Pons (tissue), 1 donor: ENCODE results near the gene AAK1.
"Not testable (repeated sequence)": the region's sequence is repeated elsewhere in the genome, so short reads cannot be mapped to it uniquely, and the experiment has no call there.

Experiments used
- DNase-seq: peaks from one replicate; pipeline ENCODE4 v3.0.0-alpha.2; 2016; ENCODE audit warnings: low spot score

Gene AAK1

DNA sequence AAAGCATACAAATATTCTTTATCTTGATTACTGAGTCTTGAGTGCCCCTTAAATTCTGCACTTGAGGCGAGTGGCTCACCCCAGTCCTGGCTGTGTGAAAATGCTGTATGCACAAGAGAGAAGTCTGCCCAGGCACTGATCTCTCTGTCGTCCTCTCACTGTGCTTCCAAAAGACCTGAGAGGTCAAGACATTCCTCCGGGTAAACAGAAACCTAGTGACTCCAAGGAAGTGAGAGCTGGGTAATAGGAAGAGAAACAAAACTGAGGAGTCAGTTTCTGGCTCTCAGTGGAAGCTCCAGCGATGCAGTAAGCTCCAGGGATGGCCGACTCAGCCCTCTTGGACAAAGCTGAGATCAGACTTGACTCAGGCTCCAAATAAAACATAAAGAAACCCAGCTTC lies 70.9 kb downstream of the AAK1 start:
- DNase-seq, result no peak

DNA sequence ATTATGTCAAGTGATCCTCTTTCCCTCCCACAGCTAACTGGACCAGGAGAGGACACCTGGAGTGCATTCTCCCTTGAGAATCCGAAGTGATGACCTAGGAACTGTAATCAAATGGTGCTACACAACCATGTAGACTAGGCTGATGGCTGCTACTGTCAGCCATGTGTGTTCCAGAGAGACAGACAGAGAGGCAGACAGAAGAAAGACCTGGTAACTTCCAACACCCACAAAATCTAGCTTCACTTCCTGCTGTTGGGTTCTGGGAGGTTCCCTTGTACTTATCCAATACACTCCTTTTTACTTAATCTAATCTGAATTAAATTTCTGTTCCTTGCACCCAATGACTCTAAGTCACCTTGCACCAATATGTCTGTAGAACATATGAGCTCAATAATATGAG lies 72.3 kb downstream of the AAK1 start:
- DNase-seq, result no peak

GRCh38 chr2:69570474-69570873 lies 73.1 kb downstream of the AAK1 start:
- DNase-seq, result no peak

GRCh38 chr2:69567909-69568300 lies 75.6 kb downstream of the AAK1 start:
- no peak for DNase-seq

GRCh38 chr2:69567157-69567908 lies 76.2 kb downstream of the AAK1 start:
- DNase-seq, result no peak

DNA sequence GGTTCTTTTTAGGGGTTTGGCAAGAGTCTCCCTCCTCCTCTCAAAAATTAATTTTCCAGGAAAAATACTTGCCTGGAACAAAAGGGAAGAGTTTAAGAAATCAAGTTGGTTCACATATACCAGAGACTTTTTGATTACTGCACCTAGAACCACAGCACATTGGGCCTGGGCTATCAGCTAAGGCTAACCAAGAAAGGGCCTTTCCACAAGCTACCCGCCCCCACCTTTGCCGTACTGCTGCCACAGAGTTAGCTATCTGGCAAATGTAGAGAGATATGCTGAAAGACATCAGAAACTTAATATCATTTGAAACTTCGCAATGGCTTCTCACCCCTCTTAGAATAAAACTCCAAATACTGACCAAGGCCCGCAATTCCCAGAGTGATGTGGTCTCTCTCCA lies 76.9 kb downstream of the AAK1 start:
- no peak for DNase-seq

DNA sequence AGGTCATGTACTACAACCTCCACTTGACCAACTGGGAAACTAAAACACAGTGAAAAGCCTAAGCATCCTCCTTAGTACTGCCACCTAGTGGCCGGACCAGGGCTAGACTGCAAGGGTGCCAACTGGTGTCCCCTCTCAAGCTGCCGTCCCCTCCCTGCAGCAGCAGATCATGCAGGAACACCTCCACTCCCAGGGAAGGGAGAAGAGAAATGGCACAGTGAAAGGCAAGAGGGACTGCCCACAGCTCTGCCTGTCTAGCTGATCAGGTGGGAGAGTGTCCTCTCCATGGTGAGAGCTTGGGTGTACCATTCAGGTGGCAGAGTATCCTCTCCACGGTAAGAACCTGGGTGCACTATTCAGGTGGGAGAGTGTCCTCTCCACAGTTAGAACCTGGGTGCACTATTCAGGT lies 78.1 kb downstream of the AAK1 start:
- peak; percentile 53 for DNase-seq

DNA sequence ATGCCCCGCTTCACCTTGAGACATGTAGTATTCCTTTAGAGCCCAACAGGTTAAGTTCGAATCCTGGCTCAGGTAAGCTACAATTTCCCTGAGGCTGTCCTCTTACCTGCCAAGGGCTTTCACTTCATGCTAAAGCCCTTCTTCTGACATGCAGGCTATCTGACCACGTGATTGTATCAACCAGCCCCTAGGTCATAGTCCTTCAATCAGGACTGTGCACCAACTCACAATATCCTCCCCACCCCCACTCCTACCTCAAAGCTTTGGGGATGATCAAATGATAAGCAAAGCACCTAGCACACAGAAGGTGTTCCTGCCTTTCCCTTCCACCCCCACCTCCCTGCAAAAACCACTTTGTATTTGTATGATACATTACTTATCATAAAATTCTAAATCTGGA lies 78.9 kb downstream of the AAK1 start:
- no peak for DNase-seq

DNA sequence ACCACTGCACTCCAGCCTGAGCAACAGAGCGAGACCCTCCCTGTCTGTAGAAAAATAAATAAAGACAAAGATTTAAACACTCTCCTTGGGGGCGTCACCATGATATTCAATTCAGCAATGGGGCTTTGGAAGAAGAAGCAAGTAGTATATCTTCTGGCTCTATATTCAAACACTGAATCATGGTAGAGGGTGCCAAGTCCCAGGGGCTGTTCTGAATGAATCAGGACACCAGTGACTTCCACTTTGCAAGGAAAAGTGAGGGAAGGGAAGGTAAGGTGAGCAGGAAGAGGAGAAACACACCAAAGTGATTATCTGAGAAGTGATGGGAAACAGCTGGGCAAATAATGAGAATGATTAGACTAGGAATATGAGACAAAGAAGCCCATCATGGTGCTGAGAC lies 80.5 kb downstream of the AAK1 start:
- no peak for DNase-seq

DNA sequence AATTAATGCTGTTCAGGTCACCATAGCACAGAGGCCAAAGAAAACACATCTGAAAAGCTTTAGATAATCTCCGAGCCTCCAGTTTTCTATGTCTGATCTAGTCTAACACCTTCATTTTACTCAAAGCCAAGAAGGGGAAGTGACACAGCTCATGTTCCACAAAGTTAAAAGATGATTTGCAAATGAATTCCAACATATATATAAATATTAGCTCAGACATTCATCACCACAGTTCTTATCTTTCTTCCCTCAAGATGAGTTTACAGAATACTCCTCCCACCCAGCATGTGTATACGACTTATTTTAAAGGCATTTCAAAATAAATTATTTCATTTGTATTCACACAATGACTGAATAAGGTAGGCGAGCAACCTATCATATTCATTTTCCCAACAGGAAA lies 82.4 kb downstream of the AAK1 start:
- DNase-seq, result no peak

- DNase-seq, result no peak
Observed at GRCh38 chr2:69560147-69560482, 83.4 kb downstream of the AAK1 start.

GRCh38 chr2:69559442-69560146 lies 83.9 kb downstream of the AAK1 start:
- DNase-seq, result peak; percentile 82

DNA sequence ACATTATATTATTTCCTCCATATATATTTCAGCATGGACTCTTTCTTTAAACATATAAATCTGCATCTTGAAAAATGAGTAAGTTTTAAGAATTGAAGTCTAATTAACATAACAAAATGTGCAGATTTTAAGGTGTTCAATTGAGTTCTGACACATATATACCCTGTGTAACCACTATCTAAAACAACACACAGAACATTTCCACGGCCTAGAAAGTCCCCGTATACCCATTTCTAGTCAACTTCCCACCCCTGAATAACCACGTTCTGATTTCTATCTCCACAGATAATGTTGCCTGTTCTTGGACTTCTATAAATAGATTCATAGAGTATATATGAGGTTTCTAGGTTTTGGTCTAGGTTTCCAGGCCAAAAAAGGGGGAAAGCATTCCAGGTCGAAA lies 87.5 kb downstream of the AAK1 start:
- DNase-seq, result no peak

GRCh38 chr2:69554981-69555380 lies 88.6 kb downstream of the AAK1 start:
- peak; percentile 80 for DNase-seq

- no peak for DNase-seq
Observed at GRCh38 chr2:69554568-69554967, 89.0 kb downstream of the AAK1 start.

- DNase-seq, result no peak
Observed at GRCh38 chr2:69553991-69554390, 89.5 kb downstream of the AAK1 start.

DNA sequence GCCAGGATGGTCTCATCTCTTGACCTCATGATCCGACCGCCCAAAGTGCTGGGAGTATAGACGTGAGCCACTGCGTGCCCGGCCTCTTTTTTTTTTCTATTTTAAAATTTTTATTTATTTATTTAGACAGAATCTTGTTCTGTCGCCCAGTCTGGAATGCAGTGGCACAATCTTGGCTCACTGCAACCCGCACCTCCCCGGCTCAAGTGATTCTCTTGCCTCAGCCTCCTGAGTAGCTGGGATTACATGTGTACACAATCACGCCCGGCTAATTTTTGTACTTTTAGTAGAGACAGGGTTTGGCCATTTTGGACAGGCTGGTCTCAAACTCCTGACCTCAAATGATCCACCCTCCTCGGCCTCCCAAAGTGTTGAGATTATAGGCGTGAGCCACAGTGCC lies 93.0 kb downstream of the AAK1 start:
- DNase-seq, result not testable (repeated sequence)

- no peak for DNase-seq
Observed at GRCh38 chr2:69549421-69549820, 94.1 kb downstream of the AAK1 start.

DNA sequence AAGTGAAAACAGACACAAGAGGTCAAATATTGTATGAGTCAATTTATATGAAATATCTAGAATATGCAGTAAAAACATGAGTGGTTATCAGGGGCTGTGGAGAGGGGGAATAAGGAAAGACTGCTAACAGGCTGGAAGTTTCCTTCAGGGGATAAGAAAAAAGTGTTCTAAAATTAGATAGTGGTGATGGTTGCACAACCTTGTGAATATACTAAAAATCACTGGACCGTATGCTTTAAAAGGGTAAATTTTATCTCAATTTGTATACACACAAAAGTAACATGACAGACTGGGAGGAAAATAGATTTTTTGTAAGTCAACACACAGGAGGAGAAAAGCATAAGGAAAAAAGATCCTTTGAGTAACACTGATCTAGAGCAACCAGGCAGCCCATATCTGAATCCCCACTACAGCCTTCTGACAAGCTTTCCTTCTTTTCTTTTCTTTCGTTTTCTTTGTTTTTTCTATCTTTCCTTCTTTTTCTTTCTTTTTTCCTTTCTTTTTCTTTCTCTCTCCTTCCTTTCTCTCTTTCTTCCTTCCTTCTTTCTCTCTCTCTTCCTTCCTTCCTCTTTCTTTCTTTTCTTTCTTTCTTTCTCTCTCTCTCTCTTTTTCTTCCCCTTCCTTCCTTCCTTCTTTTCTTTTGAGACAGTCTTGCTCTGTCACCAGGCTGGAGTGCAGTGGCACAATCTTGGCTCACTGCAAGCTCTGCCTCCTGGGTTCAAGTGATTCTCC lies 95.4 kb downstream of the AAK1 start:
- DNase-seq, result no peak

DNA sequence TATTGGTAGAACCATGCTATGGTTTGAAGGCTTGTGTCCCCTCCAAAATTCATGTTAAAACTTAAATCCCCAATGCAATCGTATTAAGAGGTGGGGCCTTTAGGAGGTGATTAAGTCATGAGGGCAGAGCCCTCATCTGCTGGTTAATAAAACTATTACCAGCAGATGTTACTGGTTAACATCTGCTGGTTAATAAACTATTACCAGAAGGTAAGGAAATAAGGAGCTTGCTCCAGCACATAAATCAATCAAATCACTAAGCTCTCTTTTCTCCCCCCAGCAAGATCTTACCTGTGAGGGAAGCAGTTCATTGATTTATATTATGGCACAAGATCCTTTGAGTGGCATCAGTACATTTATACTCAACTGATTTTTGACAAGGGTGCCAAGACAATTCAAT lies 96.9 kb downstream of the AAK1 start:
- no peak for DNase-seq

GRCh38 chr2:69545477-69545932 lies 98.0 kb downstream of the AAK1 start:
- no peak for DNase-seq

GRCh38 chr2:69544951-69545350 lies 98.6 kb downstream of the AAK1 start:
- DNase-seq, result peak; percentile 87

DNA sequence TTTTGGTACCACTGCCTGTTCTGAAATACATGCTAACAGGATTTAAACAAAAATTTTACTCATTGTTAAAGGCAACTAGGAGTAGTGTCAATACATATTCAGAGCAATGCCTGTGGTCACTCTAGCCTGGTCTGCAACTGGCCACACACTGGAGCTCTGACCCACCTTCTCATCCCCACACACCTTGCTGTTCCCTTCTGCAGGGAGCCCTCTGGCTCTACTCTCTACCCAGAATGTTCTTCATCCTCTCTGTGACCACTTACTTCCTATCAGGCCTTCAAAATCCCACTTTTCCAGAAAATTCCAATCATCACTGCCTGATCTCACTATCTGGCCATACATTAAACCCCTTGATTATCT lies 104.0 kb downstream of the AAK1 start:
- DNase-seq, result no peak
